GM12878 (cell line): ENCODE measurements around the gene NEDD8.

Source experiments
- BCL11A ChIP-seq: IDR thresholded peaks from 2 replicates; pipeline ENCODE4 v1.6.1; 2011; ENCODE audit warnings: low read depth, low read length
- CBX3 ChIP-seq: fragments of 200-600 bp; sonication (generic); IDR thresholded peaks from 2 replicates; pipeline ENCODE4 v1.6.1; 2016; ENCODE audit warnings: low read depth, borderline replicate concordance
- CTCF ChIP-seq, 3 experiments: IDR thresholded peaks in 2 of 3; conservative IDR thresholded peaks in 1 of 3; 2 replicates each; pipeline ENCODE4 v1.5.1; 2011; ENCODE audit warnings: low read depth in 3 of 3, low read length in 3 of 3, mild to moderate bottlenecking in 3 of 3, control low read depth in 2 of 3, moderate library complexity in 2 of 3, inconsistent platforms in 1 of 3, mixed read lengths in 1 of 3; ENCODE audit not compliant: control insufficient read depth in 2 of 3, insufficient read depth in 1 of 3; ENCODE audit errors: extremely low read depth in 1 of 3
- EGR1 ChIP-seq, 2 experiments: IDR thresholded peaks; 1 replicate in 1 of 2; 2 replicates in 1 of 2; pipeline ENCODE4 v1.6.1; 2011 to 2012; ENCODE audit warnings: low read depth in 2 of 2, low read length in 2 of 2, borderline replicate concordance in 1 of 2, mild to moderate bottlenecking in 1 of 2, moderate library complexity in 1 of 2
- HDAC2 ChIP-seq: fragments of 200-600 bp; sonication (generic); IDR thresholded peaks from 2 replicates; pipeline ENCODE4 v1.6.1; 2017
- IKZF2 ChIP-seq, 2 experiments: fragments of 450-650 bp; IDR thresholded peaks; 2 replicates each; pipeline ENCODE4 v1.6.1; 2017; ENCODE audit warnings: mild to moderate bottlenecking in 2 of 2, moderate library complexity in 2 of 2
- JUND ChIP-seq: IDR thresholded peaks from 2 replicates; pipeline ENCODE4 v1.6.1; 2012; ENCODE audit warnings: low read depth, mild to moderate bottlenecking, low read length, improper control_type of control experiment, moderate library complexity
- NBN ChIP-seq: fragments of 450-650 bp; IDR thresholded peaks from 2 replicates; pipeline ENCODE4 v1.6.1; 2016
- RBBP5 ChIP-seq: fragments of 200-600 bp; sonication (generic); conservative IDR thresholded peaks from 2 replicates; pipeline ENCODE4 v1.6.1; 2016
- SKIL ChIP-seq: fragments of 450-650 bp; IDR thresholded peaks from 2 replicates; pipeline ENCODE4 v1.6.1; 2017; ENCODE audit warnings: mild to moderate bottlenecking, low read depth, inconsistent platforms; ENCODE audit not compliant: poor library complexity, severe bottlenecking
- TCF7 ChIP-seq: IDR thresholded peaks from 2 replicates; pipeline ENCODE4 v1.6.1; 2014; ENCODE audit warnings: antibody characterized with exemption, borderline replicate concordance
- TF ChIP-seq, protein P1 (sequence below): IDR thresholded peaks from 2 replicates; pipeline ENCODE4 v1.6.1; 2011; ENCODE audit warnings: borderline replicate concordance, low read depth, mild to moderate bottlenecking, moderate library complexity, mixed read lengths, low read length; ENCODE audit not compliant: insufficient read depth; ENCODE audit errors: extremely low read length
- TF ChIP-seq, protein P2 (sequence below): IDR thresholded peaks from 2 replicates; pipeline ENCODE4 v1.6.1; 2012; ENCODE audit warnings: low read depth, low read length, improper control_type of control experiment

- no peak for TF ChIP-seq CBX3
- TF ChIP-seq HDAC2 = no peak
- TF ChIP-seq SKIL = no peak
- no peak for TF ChIP-seq TCF7
- TF ChIP-seq NBN = no peak
- TF ChIP-seq, protein P1, sequence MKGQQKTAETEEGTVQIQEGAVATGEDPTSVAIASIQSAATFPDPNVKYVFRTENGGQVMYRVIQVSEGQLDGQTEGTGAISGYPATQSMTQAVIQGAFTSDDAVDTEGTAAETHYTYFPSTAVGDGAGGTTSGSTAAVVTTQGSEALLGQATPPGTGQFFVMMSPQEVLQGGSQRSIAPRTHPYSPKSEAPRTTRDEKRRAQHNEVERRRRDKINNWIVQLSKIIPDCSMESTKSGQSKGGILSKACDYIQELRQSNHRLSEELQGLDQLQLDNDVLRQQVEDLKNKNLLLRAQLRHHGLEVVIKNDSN = no peak
- no peak for TF ChIP-seq CTCF (IDR thresholded peaks at IDR 0.05 in 2 of 3, conservative IDR thresholded peaks at IDR 0.05 in 1 of 3; ENCODE audit: control insufficient read depth in 2 of 3, extremely low read depth in 1 of 3, insufficient read depth in 1 of 3, low read depth in 3 of 3, low read length in 3 of 3)
- TF ChIP-seq IKZF2 (IDR thresholded peaks at IDR 0.05) = no peak
- TF ChIP-seq, protein P2, sequence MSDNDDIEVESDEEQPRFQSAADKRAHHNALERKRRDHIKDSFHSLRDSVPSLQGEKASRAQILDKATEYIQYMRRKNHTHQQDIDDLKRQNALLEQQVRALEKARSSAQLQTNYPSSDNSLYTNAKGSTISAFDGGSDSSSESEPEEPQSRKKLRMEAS = no peak
- TF ChIP-seq JUND = no peak
- TF ChIP-seq RBBP5 = no peak
- TF ChIP-seq EGR1 (IDR thresholded peaks at IDR 0.05; ENCODE audit: borderline replicate concordance in 1 of 2, low read depth in 2 of 2, low read length in 2 of 2) = no peak
- no peak for TF ChIP-seq BCL11A
Observed at GRCh38 chr14:24231263-24232120, 675 bp downstream of the NEDD8 start.
